ENCODE measurements around the gene CLASP2. TPM values are rescaled to one million over a fixed set of nuclear protein-coding genes. Genes with fewer than 3 reads are reported as not detected.
"Not testable (repeated sequence)": the region's sequence is repeated elsewhere in the genome, so short reads cannot be mapped to it uniquely, and the experiment has no call there.

CLASP2 gene
- total RNA-seq, 1 experiment from 2014 or later, result 45.3 TPM

GRCh38 chr3:33453331-33453761 is 264.7 kb downstream of the CLASP2 start:
- no peak for DNase-seq (ENCODE audit: low read depth)

- not testable (repeated sequence) for DNase-seq (ENCODE audit: low read depth)
These were observed 266.1 kb downstream of the CLASP2 start for GRCh38 chr3:33451994-33452393.

- DNase-seq (ENCODE audit: low read depth), result no peak
These were observed 270.1 kb downstream of the CLASP2 start for GRCh38 chr3:33447958-33448357.

GRCh38 chr3:33447256-33447625 is 270.8 kb downstream of the CLASP2 start:
- not testable (repeated sequence) for DNase-seq (ENCODE audit: low read depth)

Other genes with a start within 250 kb of the CLASP2 start
- gene PDCD6IP, start 80.4 kb upstream of the CLASP2 start, total RNA-seq (2014; rRNA removed; shearing (Covaris generic)), result 107 and 120 TPM in 2 replicates

Data from RPMI7951 (cell line).